Testis (tissue), 3 donors: ENCODE measurements around the gene LRMDA. TPM values are rescaled to one million over a fixed set of nuclear protein-coding genes. Genes with fewer than 3 reads are reported as not detected.

Experiments used
- DNase-seq: peaks from one replicate; pipeline ENCODE4 v3.0.0-alpha.2; 2019
- H3K27ac ChIP-seq, 2 donors: fragments of 200-600 bp; sonication (generic); one replicate each; pipeline ENCODE4 v1.5.1; 2019
- H3K27me3 ChIP-seq: fragments of 200-600 bp; sonication (generic); one replicate; pipeline ENCODE4 v1.5.1; 2019
- H3K36me3 ChIP-seq: fragments of 200-600 bp; sonication (generic); one replicate; pipeline ENCODE4 v1.5.1; 2017; ENCODE audit warnings: low read depth; ENCODE audit errors: missing control alignments
- H3K4me1 ChIP-seq: fragments of 200-600 bp; sonication (generic); one replicate; pipeline ENCODE4 v1.5.1; 2019
- H3K4me3 ChIP-seq, 2 donors: fragments of 200-600 bp; sonication (generic); one replicate each; pipeline ENCODE4 v1.5.1; 2017 to 2019
- H3K9me3 ChIP-seq: fragments of 200-600 bp; sonication (generic); one replicate; pipeline ENCODE4 v1.5.1; 2017
- POLR2A ChIP-seq: fragments of 450-650 bp; IDR thresholded peaks from one replicate; pipeline ENCODE4 v1.6.1; 2017; ENCODE audit warnings: antibody characterized with exemption, mild to moderate bottlenecking, moderate library complexity
- WGBS, 2 donors: methylation state at CpG; one replicate each; pipeline ENCODE4 v1.1.5; 2018; 5-methylcytosine and 5-hydroxymethylcytosine counted together
- intact Hi-C: fragments of 100-400 bp; cut with DNase I; formaldehyde crosslinking; loops from one replicate; pipeline ENCODE4 v1.15.1; 2023; ENCODE audit warnings: low total_unique reads
- polyA plus RNA-seq: library from polyadenylated mRNA; stranded (reverse); fragments of 350-450 nt; fragmentation: Illumina TruSeq; extraction: RNeasy Lipid Tissue Mini Kit (QIAGEN cat#74804); gene quantifications from one replicate; pipeline ENCODE4 v1.2.3, GENCODE V29; 2014; ENCODE audit warnings: low read depth, low replicate concordance; ENCODE audit not compliant: insufficient read depth
- total RNA-seq, 2 donors: library from RNA; depleted of rRNA; stranded (reverse); fragments of >200 nt; gene quantifications; one replicate each; pipeline ENCODE4 v1.2.3, GENCODE V29; 2016
- TF ChIP-seq, protein P1 (sequence below), 3 experiments: fragments of 450-650 bp in 2 of 3; fragments of 200-600 bp in 1 of 3; sonication (generic) in 1 of 3; IDR thresholded peaks; one replicate each; pipeline ENCODE4 v1.5.1; 2016 to 2019; ENCODE audit warnings: antibody characterized with exemption in 3 of 3, mild to moderate bottlenecking in 2 of 3, moderate library complexity in 1 of 3

LRMDA gene
- total and polyA plus RNA-seq, 3 donors from 2014 or later: 7.6 to 13.8 (median 10.6) TPM

DNA sequence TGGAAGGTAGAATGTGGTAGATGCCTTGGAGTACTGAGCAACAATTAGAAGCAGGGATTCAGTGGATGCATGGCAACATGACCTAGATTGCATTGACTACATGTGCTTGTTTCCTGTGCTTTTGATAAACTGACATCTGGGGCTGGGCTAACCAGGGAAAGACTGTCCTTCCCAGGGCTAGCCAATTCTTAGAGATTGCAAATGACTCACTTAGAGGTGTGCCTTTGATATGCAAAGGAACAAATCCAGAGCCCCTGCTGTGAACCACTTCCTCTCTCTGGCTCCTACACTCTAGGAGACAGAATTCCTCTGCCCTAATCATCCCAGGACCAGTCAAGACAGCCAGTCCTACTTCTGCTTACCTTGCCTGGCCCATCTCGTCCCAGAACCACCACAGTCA lies 651.5 kb downstream of the LRMDA start:
- no peak for DNase-seq
- H3K9me3 ChIP-seq: no peaks in the 10 kb centered on the region
- H3K27ac ChIP-seq: no peak overlapping the region
- no peak for TF ChIP-seq POLR2A
- H3K27me3 ChIP-seq: no peaks in the 10 kb centered on the region
- intact Hi-C loops: no loop called here
- H3K36me3 ChIP-seq: no peaks in the 10 kb centered on the region
- no peak overlapping the region for H3K4me3 ChIP-seq
- 77 to 95% methylated on average over 1 of the region's 1 CpG for WGBS, 2 donors
- peaks cover 14% of the 10 kb centered on the region for H3K4me1 ChIP-seq

DNA sequence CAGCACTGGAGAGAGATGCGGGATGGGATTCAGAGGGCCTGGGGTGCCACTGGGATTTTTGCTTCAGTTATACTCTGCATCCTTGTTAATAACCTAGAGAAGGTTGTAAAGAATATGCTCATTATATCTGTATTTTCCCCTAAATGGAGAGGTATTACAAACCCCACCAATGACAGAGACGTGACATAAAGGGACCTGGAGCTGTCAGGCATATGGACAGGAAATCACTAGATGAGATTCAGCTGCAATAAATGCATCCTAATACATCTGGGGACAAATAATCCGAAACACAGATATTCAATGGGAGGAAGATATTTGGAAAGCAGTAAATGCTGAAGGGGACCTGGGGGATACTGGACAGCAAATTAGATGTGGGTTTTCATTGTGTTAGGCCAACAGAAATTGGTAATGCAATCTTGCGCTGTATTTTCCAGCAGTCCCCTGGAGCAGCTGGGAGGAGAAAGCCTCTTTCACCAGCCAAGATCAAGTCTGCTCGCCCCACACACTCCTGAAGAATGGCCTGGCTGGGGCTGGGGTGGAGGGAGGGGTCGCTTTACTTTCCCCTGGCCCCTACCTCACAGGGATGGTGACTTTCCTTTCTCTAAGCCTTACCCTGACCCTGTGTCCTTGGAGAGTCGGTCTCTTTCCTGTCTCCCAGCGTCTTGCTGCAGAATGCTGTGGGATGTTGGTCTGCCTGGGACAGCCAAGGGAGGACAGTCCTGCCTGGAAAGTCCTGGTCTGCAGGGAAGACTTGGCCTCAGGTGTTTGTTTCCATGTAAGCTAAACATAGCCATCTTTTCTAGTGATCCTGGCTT lies 653.8 kb downstream of the LRMDA start:
- intact Hi-C loops: no loop called here
- H3K27ac ChIP-seq: peak overlapping the region in 1 of 2 donors; percentile 9
- WGBS, 2 donors: 63 to 65% methylated on average over 8 of the region's 8 CpGs

DNA sequence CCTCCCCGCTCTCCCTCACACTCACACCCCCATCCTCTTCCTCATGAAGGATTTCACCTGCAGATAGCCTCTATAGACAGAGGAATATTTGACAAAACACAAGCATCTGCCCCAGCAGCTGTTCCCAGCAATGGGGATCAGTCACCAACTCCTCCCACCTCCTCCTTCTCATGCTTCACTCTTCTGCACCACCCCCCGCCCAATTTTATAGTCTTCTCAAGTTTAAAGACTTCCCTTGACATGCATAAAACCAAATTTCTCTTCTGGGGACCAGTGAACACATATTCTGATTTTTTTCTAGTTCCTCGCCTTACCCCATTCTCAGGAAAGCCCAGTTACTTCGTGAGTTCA lies 654.4 kb downstream of the LRMDA start:
- TF ChIP-seq, protein P1, sequence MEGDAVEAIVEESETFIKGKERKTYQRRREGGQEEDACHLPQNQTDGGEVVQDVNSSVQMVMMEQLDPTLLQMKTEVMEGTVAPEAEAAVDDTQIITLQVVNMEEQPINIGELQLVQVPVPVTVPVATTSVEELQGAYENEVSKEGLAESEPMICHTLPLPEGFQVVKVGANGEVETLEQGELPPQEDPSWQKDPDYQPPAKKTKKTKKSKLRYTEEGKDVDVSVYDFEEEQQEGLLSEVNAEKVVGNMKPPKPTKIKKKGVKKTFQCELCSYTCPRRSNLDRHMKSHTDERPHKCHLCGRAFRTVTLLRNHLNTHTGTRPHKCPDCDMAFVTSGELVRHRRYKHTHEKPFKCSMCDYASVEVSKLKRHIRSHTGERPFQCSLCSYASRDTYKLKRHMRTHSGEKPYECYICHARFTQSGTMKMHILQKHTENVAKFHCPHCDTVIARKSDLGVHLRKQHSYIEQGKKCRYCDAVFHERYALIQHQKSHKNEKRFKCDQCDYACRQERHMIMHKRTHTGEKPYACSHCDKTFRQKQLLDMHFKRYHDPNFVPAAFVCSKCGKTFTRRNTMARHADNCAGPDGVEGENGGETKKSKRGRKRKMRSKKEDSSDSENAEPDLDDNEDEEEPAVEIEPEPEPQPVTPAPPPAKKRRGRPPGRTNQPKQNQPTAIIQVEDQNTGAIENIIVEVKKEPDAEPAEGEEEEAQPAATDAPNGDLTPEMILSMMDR (IDR thresholded peaks at IDR 0.05): no peak
- TF ChIP-seq POLR2A: no peak
- Histone ChIP-seq H3K9me3 (no peaks in the 10 kb centered on the region), H3K36me3 (no peaks in the 10 kb centered on the region), H3K4me3 (no peak overlapping the region), H3K27ac (peak overlapping the region in 1 of 2 donors; percentile 66), H3K27me3 (no peaks in the 10 kb centered on the region), H3K4me1 (peaks cover 14% of the 10 kb centered on the region)
- intact Hi-C loops: no loop called here
- no peak for DNase-seq
- WGBS, 2 donors: 84 to 85% methylated on average over 4 of the region's 4 CpGs

More for the DNA sequence above, 653.8 kb downstream of the LRMDA start:
- TF ChIP-seq, protein P1 (IDR thresholded peaks at IDR 0.05): no peak
- peak; percentile 14 for DNase-seq
- Histone ChIP-seq H3K4me1 (peaks cover 14% of the 10 kb centered on the region), H3K9me3 (no peaks in the 10 kb centered on the region), H3K36me3 (no peaks in the 10 kb centered on the region), H3K4me3 (no peak overlapping the region), H3K27me3 (no peaks in the 10 kb centered on the region)

DNA sequence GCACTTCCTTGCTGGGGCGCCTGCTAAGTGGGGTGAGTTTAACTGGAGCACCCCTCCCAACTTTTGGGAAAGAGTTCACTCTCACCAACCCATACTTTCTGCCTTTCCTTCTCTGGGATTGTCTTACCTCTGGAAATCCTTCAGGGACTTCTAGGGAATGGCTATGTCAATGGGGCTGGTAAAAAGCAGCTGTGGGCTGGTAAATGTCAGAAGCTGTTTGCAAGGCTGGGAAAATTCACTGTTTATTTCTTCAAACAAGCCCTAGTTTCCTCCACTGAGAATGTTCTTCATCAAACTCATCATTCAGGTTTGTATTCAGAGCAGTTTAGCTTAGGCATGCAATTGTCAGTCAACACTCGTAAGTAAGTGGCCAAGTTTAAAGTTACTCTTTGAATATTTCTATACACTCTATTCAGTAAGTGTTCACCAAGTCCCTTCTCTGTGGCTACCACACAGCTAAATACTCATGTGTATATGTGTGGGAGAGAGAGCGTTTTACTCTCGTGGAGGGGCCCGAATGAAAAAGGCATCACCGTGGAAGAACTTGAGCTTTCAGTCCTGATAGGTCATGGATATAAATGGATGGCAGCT lies 654.8 kb downstream of the LRMDA start:
- TF ChIP-seq POLR2A: no peak
- TF ChIP-seq, protein P1 (IDR thresholded peaks at IDR 0.05): no peak
- Histone ChIP-seq H3K9me3 (no peaks in the 10 kb centered on the region), H3K27ac (peak overlapping the region in 1 of 2 donors; percentile 66), H3K4me1 (peaks cover 14% of the 10 kb centered on the region), H3K27me3 (no peaks in the 10 kb centered on the region), H3K36me3 (no peaks in the 10 kb centered on the region), H3K4me3 (no peak overlapping the region)
- 45 to 56% methylated on average over 6 of the region's 6 CpGs for WGBS, 2 donors
- intact Hi-C loops: no loop called here
- DNase-seq: no peak

DNA sequence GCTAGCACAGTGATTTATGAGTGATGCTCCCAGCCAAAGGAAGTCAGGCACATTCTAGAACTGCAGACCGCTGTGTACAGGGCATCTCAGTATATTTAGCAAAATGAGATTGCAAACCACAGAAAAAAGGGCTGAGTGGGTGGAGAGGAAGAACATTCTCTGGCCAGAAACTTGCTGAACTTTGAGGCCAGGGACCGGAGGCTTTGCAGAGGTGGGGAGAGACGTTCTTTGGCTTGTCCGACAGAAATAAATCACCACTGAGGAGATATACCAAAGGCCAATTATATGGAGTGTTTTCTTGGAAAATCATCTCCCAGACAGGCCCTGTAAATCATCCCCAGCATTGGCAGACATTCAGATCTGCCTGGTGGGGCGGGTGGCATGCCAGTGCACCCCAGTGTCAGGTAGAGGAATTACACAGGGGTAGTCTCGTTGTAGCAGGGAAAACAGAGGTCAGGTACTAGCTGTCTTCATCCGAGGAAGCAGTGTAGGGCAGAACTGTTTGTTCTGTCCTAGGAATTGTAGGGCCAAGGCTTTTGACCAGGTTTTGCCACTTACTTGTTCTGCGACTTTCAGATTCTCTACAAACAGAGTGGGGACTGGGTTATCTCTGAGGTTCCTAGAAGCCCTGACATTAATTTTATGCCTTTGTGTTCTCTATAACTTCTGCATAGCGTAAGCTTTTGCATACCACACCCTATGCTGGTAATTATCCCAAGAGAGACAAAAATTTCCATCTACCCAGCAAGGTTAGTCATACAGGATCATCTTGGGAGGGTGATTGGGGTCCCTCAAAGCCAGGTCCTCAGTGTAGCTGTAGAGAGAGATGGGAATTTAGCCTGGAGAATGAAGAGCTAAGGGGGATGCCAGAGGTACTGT lies 655.6 kb downstream of the LRMDA start:
- DNase-seq: peak; percentile 56
- no peaks in the 10 kb centered on the region for H3K36me3 ChIP-seq
- WGBS, 2 donors: 42 to 51% methylated on average over 9 of the region's 9 CpGs
- no peaks in the 10 kb centered on the region for H3K27me3 ChIP-seq
- intact Hi-C loops: no loop called here
- H3K27ac ChIP-seq: peak overlapping the region; percentile 19 to 66
- peaks cover 14% of the 10 kb centered on the region for H3K4me1 ChIP-seq
- TF ChIP-seq, protein P1 (IDR thresholded peaks at IDR 0.05): peak; percentile 49 to 55 (median 49)
- no peak for TF ChIP-seq POLR2A
- H3K9me3 ChIP-seq: no peaks in the 10 kb centered on the region
- H3K4me3 ChIP-seq: no peak overlapping the region
